HepG2 (cell line): ENCODE results near the gene PDLIM7. TPM values are rescaled to one million over a fixed set of nuclear protein-coding genes. Genes with fewer than 3 reads are reported as not detected.

Experiments
- ATAC-seq: fragments of 200-7000 bp; cut with Tn5 transposase; 3 replicates; pipeline ENCODE4 v1.9.1; 2020; ENCODE audit warnings: mild to moderate bottlenecking, moderate library complexity
- BruUV-seq: library from RNA; stranded (reverse); fragments of 400-500 nt; replicated peaks from 2 replicates; lab custom pipeline; 2021; lab: Mats Ljungman, UMichigan
- CTCF ChIA-PET: fragments of 300-600 bp; formaldehyde crosslinking; extraction: SDS; loops from one replicate; lab custom pipeline; 2021; ENCODE audit warnings: low total read pairs, inconsistent platforms, low intra/inter-chr PET ratio; lab: Yijun Ruan, JAX
- POLR2A ChIA-PET: fragments of 350-600 bp; sonication (Branson Sonifier 250); formaldehyde crosslinking; loops from one replicate; lab custom pipeline; 2020; ENCODE audit warnings: antibody characterized with exemption, inconsistent platforms; lab: Yijun Ruan, JAX
- DNase-seq: peaks from one replicate; pipeline ENCODE4 v3.0.0-alpha.2; 2015; ENCODE audit warnings: low spot score
- FAIRE-seq: peaks from 3 replicates; lab custom pipeline; 2011; peaks lifted over from hg19 to GRCh38; lab: Jason Lieb, UNC
- H2AFZ ChIP-seq: one replicate; pipeline ENCODE4 v1.6.1; 2011; ENCODE audit warnings: low read length, inconsistent platforms
- H3K27ac ChIP-seq: fragments of 300-600 bp; 3 replicates; pipeline ENCODE4 v1.8.0; 2011; ENCODE audit warnings: mixed run types, mild to moderate bottlenecking, mixed read lengths, low read length, inconsistent platforms; ENCODE audit not compliant: insufficient read depth; ENCODE audit errors: extremely low read length
- H3K27me3 ChIP-seq, 2 experiments: fragments of 200-600 bp in 1 of 2; 2 replicates in 1 of 2; 3 replicates in 1 of 2; pipeline versions ENCODE4 v1.6.0 to v1.8.0; 2011; ENCODE audit warnings: low read length in 2 of 2, mild to moderate bottlenecking in 2 of 2, moderate library complexity in 2 of 2, inconsistent platforms in 1 of 2; ENCODE audit not compliant: insufficient read depth in 2 of 2, control insufficient read depth in 1 of 2
- H3K36me3 ChIP-seq, 2 experiments: fragments of 200-600 bp in 1 of 2; replicated peaks in 1 of 2; 2 replicates in 1 of 2; 3 replicates in 1 of 2; pipeline versions ENCODE4 v1.5.1 to v1.8.0; 2011; ENCODE audit warnings: low read length in 2 of 2, inconsistent platforms in 1 of 2; ENCODE audit not compliant: insufficient read depth in 2 of 2, control insufficient read depth in 1 of 2
- H3K4me1 ChIP-seq: 2 replicates; pipeline ENCODE4 v1.5.1; 2012; ENCODE audit warnings: low read length, inconsistent platforms; ENCODE audit not compliant: insufficient read depth
- H3K4me2 ChIP-seq: 2 replicates; pipeline ENCODE4 v1.6.0; 2011; ENCODE audit warnings: low read depth, low read length, inconsistent platforms
- H3K4me3 ChIP-seq, 3 experiments: fragments of 200-600 bp in 1 of 3; sonication (generic), shearing (Covaris generic) in 1 of 3; replicated peaks in 1 of 3; 2 replicates each; pipeline ENCODE4 v1.5.1; 2011 to 2016; ENCODE audit warnings: low read length in 3 of 3, inconsistent platforms in 2 of 3, low read depth in 2 of 3, mild to moderate bottlenecking in 2 of 3, control low read depth in 1 of 3, mixed read lengths in 1 of 3; ENCODE audit not compliant: insufficient read depth in 1 of 3
- H3K79me2 ChIP-seq: one replicate; pipeline ENCODE4 v1.6.1; 2011; ENCODE audit warnings: low read length, inconsistent platforms; ENCODE audit not compliant: insufficient read depth
- H3K9ac ChIP-seq: 2 replicates; pipeline ENCODE4 v1.6.0; 2011; ENCODE audit warnings: mild to moderate bottlenecking, low read depth, low read length, inconsistent platforms; ENCODE audit not compliant: insufficient read depth
- H3K9me3 ChIP-seq: 2 replicates; pipeline ENCODE4 v1.5.1; 2012; ENCODE audit warnings: mild to moderate bottlenecking, low read length
- H4K20me1 ChIP-seq: 2 replicates; pipeline ENCODE4 v1.6.0; 2011; ENCODE audit warnings: inconsistent platforms, mild to moderate bottlenecking, low read length, moderate library complexity; ENCODE audit not compliant: insufficient read depth
- AGO2 ChIP-seq: fragments of 200-400 bp; formaldehyde crosslinking; optimal IDR thresholded peaks from 2 replicates; pipeline ENCODE3; 2017; ENCODE audit warnings: mild to moderate bottlenecking, low read depth, low read length, moderate library complexity
- ARNT ChIP-seq: fragments of 450-650 bp; IDR thresholded peaks from 2 replicates; pipeline ENCODE4 v1.6.1; 2017
- ATF3 ChIP-seq: sonication (generic); formaldehyde crosslinking; IDR thresholded peaks from 2 replicates; pipeline ENCODE4 v1.4.0; 2020; ENCODE audit warnings: missing genetic modification reagents
- E2F1 ChIP-seq: sonication (generic); formaldehyde crosslinking; IDR thresholded peaks from 2 replicates; pipeline ENCODE4 v1.5.0; 2020; ENCODE audit warnings: missing genetic modification reagents
- ELF3 ChIP-seq: IDR thresholded peaks from 2 replicates; pipeline ENCODE4 v1.6.1; 2016; ENCODE audit warnings: missing genetic modification reagents, missing compliant biosample characterization
- HNRNPH1 ChIP-seq: fragments of 200-400 bp; formaldehyde crosslinking; optimal IDR thresholded peaks from 2 replicates; pipeline ENCODE3; 2017; ENCODE audit warnings: mild to moderate bottlenecking, low read depth, low read length
- RBFOX2 ChIP-seq: fragments of 200-400 bp; formaldehyde crosslinking; IDR thresholded peaks from 2 replicates; pipeline ENCODE4 v1.6.1; 2017; ENCODE audit warnings: low read depth, mild to moderate bottlenecking, low read length
- SMAD3 ChIP-seq: sonication (generic); formaldehyde crosslinking; IDR thresholded peaks from 2 replicates; pipeline ENCODE4 v1.4.0; 2020; ENCODE audit warnings: missing genetic modification reagents
- SP4 ChIP-seq: sonication (generic); formaldehyde crosslinking; IDR thresholded peaks from 2 replicates; pipeline ENCODE4 v1.8.1; 2023; ENCODE audit warnings: mild to moderate bottlenecking, missing genetic modification reagents
- SRSF4 ChIP-seq: fragments of 200-400 bp; formaldehyde crosslinking; IDR thresholded peaks from one replicate; pipeline ENCODE4 v1.6.1; 2018; ENCODE audit warnings: mild to moderate bottlenecking, low read depth, low read length, moderate library complexity; ENCODE audit not compliant: poor library complexity, severe bottlenecking
- TRAFD1 ChIP-seq: sonication (generic); formaldehyde crosslinking; IDR thresholded peaks from 2 replicates; pipeline ENCODE4 v1.5.1; 2020; ENCODE audit warnings: missing genetic modification reagents, mild to moderate bottlenecking, borderline replicate concordance
- ZNF446 ChIP-seq: sonication (generic); formaldehyde crosslinking; IDR thresholded peaks from 2 replicates; pipeline ENCODE4 v1.5.0; 2020; ENCODE audit warnings: mild to moderate bottlenecking, missing genetic modification reagents
- ZNF703 ChIP-seq: sonication (generic); formaldehyde crosslinking; IDR thresholded peaks from 2 replicates; pipeline ENCODE4 v1.5.1; 2020; ENCODE audit warnings: missing genetic modification reagents, mild to moderate bottlenecking, moderate library complexity, borderline replicate concordance
- ZNF75D ChIP-seq: sonication (generic); formaldehyde crosslinking; IDR thresholded peaks from 2 replicates; pipeline ENCODE4 v1.8.1; 2023; ENCODE audit warnings: missing genetic modification reagents, mild to moderate bottlenecking, borderline replicate concordance
- WGBS: methylation state at CpG from one replicate; pipeline ENCODE4 v1.1.6; 2017; ENCODE audit warnings: low lambda C conversion rate; 5-methylcytosine and 5-hydroxymethylcytosine counted together
- in situ Hi-C: cut with HindIII; loops from 2 replicates; pipeline ENCODE4 v1.10.0; 2017; ENCODE audit warnings: low pct_unique_long_range_greater_than_20kb; ENCODE audit not compliant: extremely low pct_ligation_motif_present
- intact Hi-C: fragments of 100-400 bp; cut with micrococcal nuclease; formaldehyde crosslinking; loops from one replicate; pipeline ENCODE4 v1.10.0; 2022; ENCODE audit not compliant: unreplicated experiment
- polyA plus RNA-seq, 8 experiments: library from polyadenylated mRNA; depleted of rRNA in 3 of 8; stranded (reverse) in 7 of 8; unstranded in 1 of 8; fragments of >200 nt; fragmentation: Illumina TruSeq in 4 of 8; extraction: Trizol in 4 of 8; gene quantifications; 2 replicates each; pipeline versions ENCODE4 v1.2.1 to v1.2.3, GENCODE V29; 2011 to 2016; ENCODE audit warnings: low read depth in 4 of 8, missing spikeins in 1 of 8, mixed read lengths in 1 of 8; ENCODE audit not compliant: insufficient read depth in 1 of 8
- total RNA-seq, 5 experiments: library from RNA; depleted of rRNA; stranded (reverse); fragments of >200 nt; fragmentation: Illumina TruSeq; extraction: Trizol; gene quantifications; 2 replicates each; pipeline ENCODE4 v1.2.3, GENCODE V29; 2016; ENCODE audit warnings: low read depth in 1 of 5

PDLIM7 gene
- total and polyA plus RNA-seq, 2 of the 13 experiments (the other 11 are each of a cell fraction or from before 2014, with no cell fraction given): 21.1 to 31.3 TPM

DNA sequence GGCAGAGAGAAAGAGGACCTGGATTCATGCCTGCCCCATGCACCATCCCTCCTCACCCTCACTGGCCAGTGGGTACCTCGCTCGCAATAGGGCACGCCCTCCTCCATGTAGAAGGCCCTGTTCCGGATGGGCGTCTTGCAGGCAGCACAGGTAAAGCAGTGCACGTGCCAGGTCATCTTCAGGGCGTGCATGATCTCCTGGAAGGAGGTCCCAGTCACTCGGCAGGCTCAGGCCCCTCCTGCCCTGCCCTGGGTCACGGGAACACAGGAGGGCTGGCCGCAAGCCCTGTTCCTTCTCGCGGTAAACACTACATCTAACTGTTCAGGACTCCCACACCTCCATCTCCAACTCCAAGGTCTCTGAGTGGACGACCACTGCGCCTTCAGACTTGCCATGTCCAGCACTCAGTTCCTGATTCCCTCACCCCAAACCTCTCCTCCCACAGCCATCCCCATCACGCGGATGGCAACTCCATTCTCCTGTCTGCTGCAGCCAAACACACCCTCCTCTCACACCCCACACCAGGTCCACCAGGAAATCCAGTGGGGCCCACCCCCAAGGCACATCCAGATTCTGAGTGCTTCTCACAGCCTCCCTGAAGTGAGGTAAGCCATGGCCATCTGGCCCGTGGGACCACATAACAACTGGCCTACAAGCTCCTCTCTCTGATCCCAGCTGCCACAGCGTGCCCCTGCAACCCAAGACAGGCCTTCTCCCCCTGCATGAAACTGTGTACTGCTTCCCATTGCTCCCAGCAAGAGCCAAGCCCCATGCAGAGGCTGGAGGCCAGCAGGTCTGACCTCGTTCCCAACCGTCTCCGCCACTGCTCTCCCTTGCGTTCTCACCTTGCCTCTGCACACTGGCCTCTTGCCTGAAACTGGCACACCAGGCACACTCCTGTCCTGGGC, 13.2 kb downstream of the PDLIM7 start:
- Histone ChIP-seq H3K27ac (no peak overlapping the region), H3K4me1 (peaks cover 3% of the 10 kb centered on the region), H3K4me3 (no peak overlapping the region), H3K9ac (no peak overlapping the region), H2AFZ (no peak overlapping the region), H3K36me3 (peaks cover 7 to 10% of the 10 kb centered on the region in 2 experiments; a peak in 4 of 5 replicates), H3K9me3 (no peaks in the 10 kb centered on the region), H3K79me2 (no peaks in the 10 kb centered on the region), H4K20me1 (no peaks in the 10 kb centered on the region), H3K4me2 (no peak overlapping the region), H3K27me3 (no peaks in the 10 kb centered on the region)
- intact Hi-C loops: no loop called here
- in situ Hi-C loops: no loop called here
- DNase-seq (no peak), FAIRE-seq (no peak), ATAC-seq (no peak)
- no TSS peak for BruUV-seq
- POLR2A ChIA-PET: no interaction called here
- TF ChIP-seq ZNF446 (CRISPR knock-in tag) (no peak), RBFOX2 (0 out of 2 replicates have a peak, but pooled peaks have one; percentile 23), AGO2 (peak; percentile 55)
- CTCF ChIA-PET: no interaction called here
- WGBS: 95% methylated on average over 12 of the region's 22 CpGs

DNA sequence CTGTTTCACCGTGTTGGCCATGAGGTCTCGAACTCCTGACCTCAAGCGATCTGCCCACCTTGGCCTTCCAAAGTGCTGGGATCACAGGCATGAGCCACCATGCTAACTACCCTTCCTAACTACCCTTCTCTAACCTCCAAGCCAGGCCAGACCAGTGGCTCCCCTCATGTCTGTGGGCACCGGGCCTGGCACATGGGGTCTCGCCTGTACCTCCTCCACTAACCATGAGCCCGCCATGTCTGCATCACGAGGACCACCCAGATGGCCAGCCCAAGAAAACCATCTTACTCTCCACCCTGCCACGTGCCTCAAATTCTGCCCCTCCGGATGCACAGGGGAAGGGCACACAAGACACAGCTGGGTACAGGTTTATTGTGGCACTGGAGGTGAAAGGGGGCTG, 14.4 kb downstream of the PDLIM7 start:
- no peaks in the 10 kb centered on the region for H3K9me3 ChIP-seq
- ChIA-PET POLR2A (no interaction called here), CTCF (no interaction called here)
- H2AFZ ChIP-seq: no peak overlapping the region
- FAIRE-seq: no peak
- H3K27me3 ChIP-seq: no peaks in the 10 kb centered on the region
- H3K4me1 ChIP-seq: peaks cover 15% of the 10 kb centered on the region
- BruUV-seq: no TSS peak
- H3K36me3 ChIP-seq: peaks cover 6 to 7% of the 10 kb centered on the region in 2 experiments; a peak in 4 of 5 replicates
- in situ Hi-C loops: no loop called here
- no peak overlapping the region for H3K9ac ChIP-seq
- H3K4me3 ChIP-seq: no peak overlapping the region
- H3K27ac ChIP-seq: no peak overlapping the region
- intact Hi-C loops: no loop called here
- 96% methylated on average over 9 of the region's 9 CpGs for WGBS
- H3K4me2 ChIP-seq: no peak overlapping the region
- DNase-seq: no peak
- no peaks in the 10 kb centered on the region for H3K79me2 ChIP-seq
- no peak for ATAC-seq
- no peaks in the 10 kb centered on the region for H4K20me1 ChIP-seq
- TF ChIP-seq ZNF703 (CRISPR knock-in tag): no peak
- TF ChIP-seq ATF3: no peak
- no peak for TF ChIP-seq SMAD3 (CRISPR knock-in tag)
- no peak for TF ChIP-seq ARNT
- no peak for TF ChIP-seq ELF3 (CRISPR knock-in tag)
- TF ChIP-seq TRAFD1 (CRISPR knock-in tag): no peak
- no peak for TF ChIP-seq SP4
- no peak for TF ChIP-seq HNRNPH1
- no peak for TF ChIP-seq SRSF4
- no peak for TF ChIP-seq ZNF75D (CRISPR knock-in tag)
- TF ChIP-seq E2F1 (CRISPR knock-in tag): no peak
